Lower lobe of right lung (tissue), 2 donors: ENCODE results near the gene SRD5A1. TPM values are rescaled to one million over a fixed set of nuclear protein-coding genes. Genes with fewer than 3 reads are reported as not detected.

ENCODE experiments used
- ATAC-seq, 2 donors: fragments of 200-7000 bp; cut with Tn5 transposase; one replicate each; pipeline ENCODE4 v1.9.1; 2020 to 2022; ENCODE audit warnings: mild to moderate bottlenecking in 2 of 2, moderate library complexity in 2 of 2
- DNase-seq: peaks from one replicate; pipeline ENCODE4 v3.0.0-alpha.2; 2020
- H3K27ac ChIP-seq: fragments of 200-600 bp; one replicate; pipeline ENCODE4 v1.8.0; 2022
- H3K27me3 ChIP-seq: fragments of 200-600 bp; one replicate; pipeline ENCODE4 v1.8.0; 2022; ENCODE audit warnings: low read depth
- H3K36me3 ChIP-seq: fragments of 200-600 bp; one replicate; pipeline ENCODE4 v1.8.0; 2022; ENCODE audit warnings: mild to moderate bottlenecking
- H3K4me1 ChIP-seq: fragments of 200-600 bp; one replicate; pipeline ENCODE4 v1.8.0; 2022
- H3K4me3 ChIP-seq: fragments of 200-600 bp; one replicate; pipeline ENCODE4 v1.8.0; 2022; ENCODE audit warnings: mild to moderate bottlenecking
- H3K9me3 ChIP-seq: fragments of 200-600 bp; one replicate; pipeline ENCODE4 v1.8.0; 2022
- intact Hi-C: fragments of 100-400 bp; cut with DNase I; formaldehyde crosslinking; loops from one replicate; pipeline ENCODE4 v1.11.0; 2022
- total RNA-seq: library from RNA; stranded (reverse); fragmentation: NEBNext Ultra II Directional; extraction: Animal tissue kit (Norgen Biotek cat#: 25700); gene quantifications from one replicate; pipeline ENCODE4 v1.2.1, GENCODE V29; 2021
- TF ChIP-seq, protein P1 (sequence below): fragments of 200-600 bp; IDR thresholded peaks from one replicate; pipeline ENCODE4 v1.8.0; 2022; ENCODE audit warnings: antibody characterized with exemption, mild to moderate bottlenecking
- donor health status: DM: no; HTN: yes; CAD: no; lungs with severe emphysema.

The SRD5A1 gene
- total RNA-seq, 1 donor from 2014 or later: 8.3 TPM

DNA sequence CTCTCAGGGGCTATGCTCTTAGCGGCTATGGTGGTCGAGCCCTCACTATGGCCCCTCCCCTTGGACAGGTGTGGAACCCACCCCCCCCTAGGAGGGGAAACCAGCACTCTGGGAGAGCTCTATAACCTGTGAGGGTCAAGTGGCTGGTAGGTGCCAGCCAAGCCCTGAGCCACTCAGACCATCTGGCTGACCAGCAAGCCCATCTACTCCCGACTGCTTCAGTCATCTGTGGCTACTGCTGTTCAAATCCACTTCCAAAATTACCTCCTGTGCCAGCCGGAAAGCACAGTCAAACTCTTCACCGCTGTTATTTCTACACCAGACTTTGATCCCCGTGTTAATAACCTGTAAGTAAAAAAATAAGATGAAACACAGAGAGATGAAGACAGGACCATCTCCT is 28.9 kb upstream of the SRD5A1 start:
- ATAC-seq: peak in 1 of 2 donors; percentile 19
- no peaks in the 10 kb centered on the region for H3K9me3 ChIP-seq
- peaks cover 100% of the 10 kb centered on the region for H3K36me3 ChIP-seq
- intact Hi-C loops: no loop called here
- no peaks in the 10 kb centered on the region for H3K4me1 ChIP-seq
- H3K27me3 ChIP-seq: no peaks in the 10 kb centered on the region
- no peak overlapping the region for H3K4me3 ChIP-seq
- no peak for DNase-seq
- TF ChIP-seq, protein P1, sequence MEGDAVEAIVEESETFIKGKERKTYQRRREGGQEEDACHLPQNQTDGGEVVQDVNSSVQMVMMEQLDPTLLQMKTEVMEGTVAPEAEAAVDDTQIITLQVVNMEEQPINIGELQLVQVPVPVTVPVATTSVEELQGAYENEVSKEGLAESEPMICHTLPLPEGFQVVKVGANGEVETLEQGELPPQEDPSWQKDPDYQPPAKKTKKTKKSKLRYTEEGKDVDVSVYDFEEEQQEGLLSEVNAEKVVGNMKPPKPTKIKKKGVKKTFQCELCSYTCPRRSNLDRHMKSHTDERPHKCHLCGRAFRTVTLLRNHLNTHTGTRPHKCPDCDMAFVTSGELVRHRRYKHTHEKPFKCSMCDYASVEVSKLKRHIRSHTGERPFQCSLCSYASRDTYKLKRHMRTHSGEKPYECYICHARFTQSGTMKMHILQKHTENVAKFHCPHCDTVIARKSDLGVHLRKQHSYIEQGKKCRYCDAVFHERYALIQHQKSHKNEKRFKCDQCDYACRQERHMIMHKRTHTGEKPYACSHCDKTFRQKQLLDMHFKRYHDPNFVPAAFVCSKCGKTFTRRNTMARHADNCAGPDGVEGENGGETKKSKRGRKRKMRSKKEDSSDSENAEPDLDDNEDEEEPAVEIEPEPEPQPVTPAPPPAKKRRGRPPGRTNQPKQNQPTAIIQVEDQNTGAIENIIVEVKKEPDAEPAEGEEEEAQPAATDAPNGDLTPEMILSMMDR: no peak
- H3K27ac ChIP-seq: no peak overlapping the region

DNA sequence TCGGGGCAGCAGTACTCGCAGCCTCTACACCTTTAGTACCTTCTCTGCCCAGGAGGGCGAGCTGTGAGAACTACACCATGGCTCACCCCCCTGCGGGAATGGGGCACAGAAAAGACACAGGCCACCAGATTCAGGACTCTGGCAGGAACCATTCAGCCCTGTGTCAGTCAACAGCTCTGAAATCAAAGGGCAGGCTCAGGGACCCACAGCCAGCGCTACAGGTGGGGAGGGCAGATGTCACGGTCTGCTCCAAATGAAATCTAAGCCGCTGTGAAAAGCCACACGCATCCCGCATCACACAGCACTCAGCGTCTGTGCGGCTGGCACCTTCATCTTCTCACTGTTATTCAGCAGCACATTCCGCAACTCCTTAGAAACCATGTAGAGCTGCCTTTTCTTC is 28.3 kb upstream of the SRD5A1 start:
- Histone ChIP-seq H3K36me3 (peaks cover 100% of the 10 kb centered on the region), H3K4me1 (no peaks in the 10 kb centered on the region), H3K27ac (no peak overlapping the region), H3K27me3 (no peaks in the 10 kb centered on the region), H3K9me3 (no peaks in the 10 kb centered on the region), H3K4me3 (no peak overlapping the region)
- ATAC-seq (no peak), DNase-seq (no peak)
- intact Hi-C loops: no loop called here
- TF ChIP-seq, protein P1: no peak

DNA sequence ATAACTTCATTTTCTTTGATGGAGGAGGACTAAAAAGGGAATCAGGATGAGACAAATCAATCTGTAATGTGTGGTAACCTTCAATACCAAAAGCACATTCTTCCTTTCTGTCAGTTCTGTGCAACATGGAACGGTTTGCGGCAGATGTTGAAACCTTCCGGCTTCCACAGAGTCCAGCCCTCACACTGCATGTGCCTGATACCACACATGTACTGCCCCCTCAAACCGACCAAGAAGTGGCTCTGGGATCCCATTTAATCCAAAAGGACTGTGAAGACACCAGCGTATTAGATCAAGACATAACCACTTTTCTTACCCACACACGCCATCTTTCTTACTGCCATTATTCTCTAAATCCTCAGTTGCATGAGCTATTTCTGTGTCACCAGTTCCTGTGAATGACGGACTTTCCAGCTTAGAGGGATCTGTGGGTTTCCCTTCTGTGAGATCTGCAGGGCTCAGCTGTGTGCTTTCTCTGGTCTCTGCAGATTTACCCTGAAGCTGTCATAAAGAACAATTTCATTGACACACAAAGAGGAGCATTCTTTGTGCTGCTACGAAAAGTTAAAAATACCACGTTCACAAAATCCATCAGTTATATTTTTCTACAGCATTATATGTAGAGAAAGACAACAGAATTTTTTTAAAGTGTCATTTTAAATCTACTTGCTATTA is 26.2 kb upstream of the SRD5A1 start:
- ATAC-seq (no peak), DNase-seq (no peak)
- Histone ChIP-seq H3K27ac (no peak overlapping the region), H3K4me1 (no peaks in the 10 kb centered on the region), H3K4me3 (no peak overlapping the region), H3K36me3 (peaks cover 100% of the 10 kb centered on the region), H3K9me3 (no peaks in the 10 kb centered on the region), H3K27me3 (no peaks in the 10 kb centered on the region)
- intact Hi-C loops: no loop called here
- TF ChIP-seq, protein P1: no peak

DNA sequence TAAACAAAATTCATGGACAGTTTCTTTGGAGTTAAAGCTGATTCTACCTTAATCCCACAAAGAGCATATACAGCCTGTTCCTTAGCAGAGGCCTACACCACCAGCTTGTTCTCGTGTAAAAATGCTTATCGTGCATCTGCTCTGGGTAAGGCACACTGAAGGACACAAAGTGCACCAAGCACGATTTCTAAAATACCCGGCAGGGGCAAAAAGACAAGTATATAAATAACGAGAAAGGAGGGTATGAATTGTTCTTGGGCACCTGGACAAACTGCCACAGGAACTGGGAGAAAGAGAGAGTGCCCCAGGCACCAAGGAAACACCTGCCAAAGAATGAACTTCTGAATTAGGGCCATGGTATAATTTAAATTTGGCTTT is 25.7 kb upstream of the SRD5A1 start:
- Histone ChIP-seq H3K27ac (no peak overlapping the region), H3K27me3 (no peaks in the 10 kb centered on the region), H3K4me1 (no peaks in the 10 kb centered on the region), H3K36me3 (peaks cover 100% of the 10 kb centered on the region), H3K4me3 (no peak overlapping the region), H3K9me3 (no peaks in the 10 kb centered on the region)
- intact Hi-C loops: no loop called here
- TF ChIP-seq, protein P1: no peak
- DNase-seq: no peak
- ATAC-seq: no peak

DNA sequence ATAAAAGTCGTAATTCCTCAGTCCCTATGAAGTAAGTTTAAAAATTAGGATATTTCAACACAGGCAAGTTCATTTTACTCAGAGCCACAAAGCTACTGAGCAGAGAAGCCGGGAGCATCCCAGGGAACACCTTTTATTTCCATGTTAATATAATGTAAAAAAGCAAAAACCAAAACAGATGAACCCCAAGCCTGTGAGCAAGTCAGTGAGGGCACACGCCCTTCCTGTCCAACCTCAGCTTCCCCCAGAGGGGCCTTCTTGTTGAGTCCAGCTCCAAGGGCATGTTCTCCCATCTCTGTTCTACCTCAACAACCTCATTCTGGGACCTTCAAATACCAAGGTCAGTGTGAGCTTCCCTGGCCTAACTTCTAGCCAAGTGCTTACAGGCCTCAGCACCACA is 25.2 kb upstream of the SRD5A1 start:
- DNase-seq (no peak), ATAC-seq (no peak)
- Histone ChIP-seq H3K4me1 (no peaks in the 10 kb centered on the region), H3K4me3 (no peak overlapping the region), H3K27me3 (no peaks in the 10 kb centered on the region), H3K36me3 (peaks cover 100% of the 10 kb centered on the region), H3K27ac (no peak overlapping the region), H3K9me3 (no peaks in the 10 kb centered on the region)
- TF ChIP-seq, protein P1: no peak
- intact Hi-C loops: no loop called here
